Pancreas (tissue), 10 donors: ENCODE measurements around the gene DYNLRB1. TPM values are rescaled to one million over a fixed set of nuclear protein-coding genes. Genes with fewer than 3 reads are reported as not detected.

Experiments
- ATAC-seq, 4 donors: fragments of 200-7000 bp; cut with Tn5 transposase; one replicate each; pipeline versions ENCODE4 v1.8.0 to v1.9.1; 2020; ENCODE audit warnings: mild to moderate bottlenecking in 4 of 4, moderate library complexity in 4 of 4
- DNase-seq, 6 donors: peaks; one replicate each; pipeline ENCODE4 v3.0.0-alpha.2; 2020
- FAIRE-seq: peaks from 2 replicates; lab custom pipeline; 2012; peaks lifted over from hg19 to GRCh38; lab: Jason Lieb, UNC
- H3K27ac ChIP-seq, 4 donors: fragments of 200-600 bp; sonication (generic); 1 replicate in 3 of 4; 2 replicates in 1 of 4; pipeline versions ENCODE4 v1.5.0 to v1.8.0; 2020
- H3K27me3 ChIP-seq, 4 donors: fragments of 200-600 bp; one replicate each; pipeline ENCODE4 v1.8.0; 2021
- H3K36me3 ChIP-seq, 3 donors: fragments of 200-600 bp; sonication (generic) in 1 of 3; one replicate each; pipeline versions ENCODE4 v1.5.0 to v1.8.0; 2020 to 2021
- H3K4me1 ChIP-seq, 3 donors: fragments of 200-600 bp; one replicate each; pipeline ENCODE4 v1.8.0; 2021
- H3K4me3 ChIP-seq, 4 donors: fragments of 200-600 bp; sonication (generic) in 2 of 4; one replicate each; pipeline versions ENCODE4 v1.5.0 to v1.8.0; 2020 to 2021
- H3K9me3 ChIP-seq, 4 donors: fragments of 200-600 bp; one replicate each; pipeline ENCODE4 v1.8.0; 2021
- WGBS, 2 donors: extraction: QIAGEN DNeasy Blood & Tissue Kit; methylation state at CpG; one replicate each; pipeline ENCODE4 v1.1.7; 2013; 5-methylcytosine and 5-hydroxymethylcytosine counted together
- intact Hi-C, 3 donors: fragments of 100-400 bp; cut with DNase I; formaldehyde crosslinking; loops; one replicate each; pipeline versions ENCODE4 v1.11.1 to v1.14.2; 2022
- polyA plus RNA-seq, 2 donors: library from polyadenylated mRNA; stranded (reverse); fragments of 200-250 nt; gene quantifications; one replicate each; pipeline ENCODE4 v1.2.3, GENCODE V29; 2013
- total RNA-seq, 6 donors: library from RNA; stranded (reverse); fragmentation: NEBNext Ultra II Directional in 4 of 6; extraction: Animal tissue kit (Norgen Biotek cat#: 25700) in 4 of 6; gene quantifications; one replicate each; pipeline versions ENCODE4 v1.2.1 to v1.2.4, GENCODE V29; 2021 to 2023
- TF ChIP-seq, protein P1 (sequence below), 4 donors: fragments of 200-600 bp; sonication (generic) in 3 of 4; IDR thresholded peaks; one replicate each; pipeline versions ENCODE4 v1.5.0 to v1.8.0; 2021; ENCODE audit warnings: antibody characterized with exemption in 4 of 4
- donor health status: healthy with polysubstance abuse.
- donor health status: DM: no; HTN: no; CAD: no; lungs with moderate emphysema.
- donor health status: DM: no; HTN: no; CAD: no.
- donor health status: control.
- donor health status: control.
- donor health status: Bipolar disorder and iron deficiency.
- donor health status: DM: yes; HTN: yes; CAD: no.
- donor health status: DM: no; HTN: no; CAD: no.
- donor health status: DM: no; HTN: no; CAD: no.
- donor health status: DM: yes; HTN: yes; CAD: no.

The DYNLRB1 gene
- total and polyA plus RNA-seq, 8 donors: 26.9 to 178 (median 41.6) TPM

- H3K4me1 ChIP-seq: peaks cover 0 to 18% (median 6%) of the 10 kb centered on the region in 3 donors
- peaks cover 0 to 33% (median 9%) of the 10 kb centered on the region in 3 donors for H3K36me3 ChIP-seq
- DNase-seq (peak in 2 of 6 donors; percentile 15 to 34), ATAC-seq (peak in 1 of 4 donors; percentile 24), FAIRE-seq (no peak)
- H3K27ac ChIP-seq: peak overlapping the region in 1 of 4 donors; percentile 9
- H3K9me3 ChIP-seq: no peaks in the 10 kb centered on the region
- WGBS, 2 donors: 46 to 47% methylated on average over 5 of the region's 5 CpGs
- no peak overlapping the region for H3K4me3 ChIP-seq
- TF ChIP-seq, protein P1, sequence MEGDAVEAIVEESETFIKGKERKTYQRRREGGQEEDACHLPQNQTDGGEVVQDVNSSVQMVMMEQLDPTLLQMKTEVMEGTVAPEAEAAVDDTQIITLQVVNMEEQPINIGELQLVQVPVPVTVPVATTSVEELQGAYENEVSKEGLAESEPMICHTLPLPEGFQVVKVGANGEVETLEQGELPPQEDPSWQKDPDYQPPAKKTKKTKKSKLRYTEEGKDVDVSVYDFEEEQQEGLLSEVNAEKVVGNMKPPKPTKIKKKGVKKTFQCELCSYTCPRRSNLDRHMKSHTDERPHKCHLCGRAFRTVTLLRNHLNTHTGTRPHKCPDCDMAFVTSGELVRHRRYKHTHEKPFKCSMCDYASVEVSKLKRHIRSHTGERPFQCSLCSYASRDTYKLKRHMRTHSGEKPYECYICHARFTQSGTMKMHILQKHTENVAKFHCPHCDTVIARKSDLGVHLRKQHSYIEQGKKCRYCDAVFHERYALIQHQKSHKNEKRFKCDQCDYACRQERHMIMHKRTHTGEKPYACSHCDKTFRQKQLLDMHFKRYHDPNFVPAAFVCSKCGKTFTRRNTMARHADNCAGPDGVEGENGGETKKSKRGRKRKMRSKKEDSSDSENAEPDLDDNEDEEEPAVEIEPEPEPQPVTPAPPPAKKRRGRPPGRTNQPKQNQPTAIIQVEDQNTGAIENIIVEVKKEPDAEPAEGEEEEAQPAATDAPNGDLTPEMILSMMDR (IDR thresholded peaks at IDR 0.05): no peak
- no peaks in the 10 kb centered on the region for H3K27me3 ChIP-seq
- intact Hi-C loops: loop anchor here in 1 of 3 donors (10.0 kb wide), 1 partner anchor 214 kb away; no protein-coding TSS in a partner anchor
Measured at GRCh38 chr20:34528921-34529297, 12.7 kb downstream of the DYNLRB1 start.

DNA sequence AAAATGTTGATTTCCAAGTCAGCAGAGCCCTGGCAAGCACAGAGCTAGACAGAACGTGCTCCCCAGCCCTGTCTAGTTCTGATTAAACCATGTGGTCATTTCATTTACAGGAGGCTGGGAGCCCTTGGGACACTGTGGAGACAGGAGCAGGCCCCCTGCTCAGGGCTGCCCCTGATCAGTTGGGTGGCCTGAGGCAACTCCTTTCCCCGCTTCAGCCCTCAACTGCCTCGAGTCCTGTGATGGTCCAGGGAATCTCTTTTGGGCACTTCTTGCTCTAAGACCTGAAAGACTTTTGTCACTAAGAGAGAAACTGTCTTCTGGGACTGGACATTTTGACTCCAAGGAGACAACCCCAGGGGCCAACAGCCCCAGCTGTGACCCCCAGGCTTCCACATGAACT, 13.5 kb downstream of the DYNLRB1 start:
- Histone ChIP-seq H3K4me3 (no peak overlapping the region), H3K27me3 (no peaks in the 10 kb centered on the region), H3K9me3 (no peaks in the 10 kb centered on the region), H3K4me1 (peaks cover 0 to 18% (median 6%) of the 10 kb centered on the region in 3 donors), H3K27ac (no peak overlapping the region), H3K36me3 (peaks cover 0 to 42% (median 9%) of the 10 kb centered on the region in 3 donors)
- FAIRE-seq: no peak
- TF ChIP-seq, protein P1 (IDR thresholded peaks at IDR 0.05): no peak
- 85 to 91% methylated on average over 3 of the region's 3 CpGs for WGBS, 2 donors
- intact Hi-C loops: loop anchor here in 1 of 3 donors (10.0 kb wide), 2 partner anchors 215 to 235 kb away; no protein-coding TSS in a partner anchor
- peak in 1 of 6 donors; percentile 15 for DNase-seq
- ATAC-seq: no peak

DNA sequence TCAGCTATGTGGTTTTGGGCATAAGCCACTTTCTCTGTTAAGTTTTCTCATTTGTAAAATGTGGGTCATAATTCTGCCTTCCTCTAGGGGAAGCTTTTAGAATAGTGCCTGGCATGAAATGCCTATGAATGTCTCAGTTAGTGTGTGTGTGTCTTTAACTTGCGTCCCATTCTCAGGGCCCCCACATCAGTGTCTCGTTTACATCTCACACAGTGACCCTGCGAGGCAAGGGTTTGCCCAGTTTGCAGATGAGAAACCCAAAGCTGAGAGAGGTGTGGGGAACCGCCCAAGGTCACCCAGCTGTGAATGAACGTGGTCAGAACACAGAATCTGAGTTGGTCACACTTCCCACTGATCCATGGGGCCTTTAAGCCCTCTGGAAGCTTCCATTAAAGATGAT, 14.1 kb downstream of the DYNLRB1 start:
- no peak for FAIRE-seq
- Histone ChIP-seq H3K4me1 (peaks cover 0 to 17% (median 6%) of the 10 kb centered on the region in 3 donors), H3K9me3 (no peaks in the 10 kb centered on the region), H3K27ac (no peak overlapping the region), H3K27me3 (no peaks in the 10 kb centered on the region), H3K36me3 (peaks cover 0 to 48% (median 13%) of the 10 kb centered on the region in 3 donors), H3K4me3 (no peak overlapping the region)
- TF ChIP-seq, protein P1 (IDR thresholded peaks at IDR 0.05): no peak
- 61 to 74% methylated on average over 5 of the region's 5 CpGs for WGBS, 2 donors
- no peak for ATAC-seq
- intact Hi-C loops: loop anchor here in 1 of 3 donors (10.0 kb wide), 1 partner anchor 234 kb away; no protein-coding TSS in a partner anchor
- DNase-seq: peak in 1 of 6 donors; percentile 30

DNA sequence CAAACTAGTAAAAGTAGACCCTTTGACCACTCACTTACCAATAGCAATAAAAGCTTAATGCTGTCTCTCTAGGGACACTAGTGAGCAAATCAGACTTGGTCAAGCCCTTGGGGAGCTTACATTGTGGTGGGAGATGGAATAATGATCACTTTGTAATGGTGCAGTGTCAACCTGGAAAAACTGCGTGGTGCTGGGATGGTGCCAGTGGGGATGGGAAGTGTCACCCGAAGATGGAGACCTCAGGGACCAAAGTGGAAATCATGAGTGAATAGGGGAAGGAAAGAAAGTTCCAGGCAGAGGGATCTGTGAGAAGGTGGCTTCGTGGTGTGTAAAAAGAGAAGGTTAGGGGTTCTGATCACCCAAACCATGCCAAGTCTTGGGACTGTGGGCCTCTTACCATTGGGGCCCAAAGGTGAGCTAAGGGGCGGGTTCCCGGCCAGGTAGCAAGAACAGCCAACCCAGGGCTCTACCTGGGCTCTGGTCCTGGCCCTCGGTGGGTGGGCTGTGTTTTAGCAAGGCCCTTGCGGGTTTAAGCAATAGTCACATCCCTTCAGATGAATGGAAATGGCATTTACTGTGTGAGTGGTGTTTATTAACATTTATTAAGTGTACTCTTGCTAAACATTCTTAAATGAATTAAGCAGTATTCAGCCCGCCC, 15.5 kb downstream of the DYNLRB1 start:
- H3K27me3 ChIP-seq: no peaks in the 10 kb centered on the region
- FAIRE-seq (no peak), DNase-seq (peak in 1 of 6 donors; percentile 29), ATAC-seq (no peak)
- peaks cover 3 to 58% (median 18%) of the 10 kb centered on the region in 3 donors for H3K36me3 ChIP-seq
- no peaks in the 10 kb centered on the region for H3K9me3 ChIP-seq
- TF ChIP-seq, protein P1 (IDR thresholded peaks at IDR 0.05): no peak
- intact Hi-C loops: loop anchor here in 1 of 3 donors (10.0 kb wide), 1 partner anchor 233 kb away; no protein-coding TSS in a partner anchor
- 89 to 91% methylated on average over 8 of the region's 8 CpGs for WGBS, 2 donors
- no peak overlapping the region for H3K27ac ChIP-seq
- peaks cover 0 to 3% (median 0%) of the 10 kb centered on the region in 3 donors for H3K4me1 ChIP-seq
- H3K4me3 ChIP-seq: no peak overlapping the region
